Mesenchymal stem cell (in vitro differentiated cells and primary cell): ENCODE measurements around the gene CDH4.

Experiments
- DNase-seq: peaks from one replicate; pipeline ENCODE4 v3.0.0-alpha.2; 2013
- H2AFZ ChIP-seq: one replicate; pipeline ENCODE4 v1.6.1; 2013; ENCODE audit warnings: low read depth, mild to moderate bottlenecking, control low read depth, inconsistent platforms, low read length, moderate library complexity
- H2AK5ac ChIP-seq: 2 replicates; pipeline ENCODE4 v1.6.1; 2013; ENCODE audit warnings: low read length, moderate library complexity, mild to moderate bottlenecking, inconsistent platforms; ENCODE audit not compliant: severe bottlenecking
- H2BK120ac ChIP-seq: one replicate; pipeline ENCODE4 v1.6.1; 2013; ENCODE audit warnings: low read depth, mild to moderate bottlenecking, inconsistent platforms, low read length, moderate library complexity
- H2BK12ac ChIP-seq, 2 experiments: one replicate each; pipeline ENCODE4 v1.6.1; 2013; ENCODE audit warnings: inconsistent platforms in 2 of 2, low read length in 2 of 2, mild to moderate bottlenecking in 2 of 2, moderate library complexity in 2 of 2, control low read depth in 1 of 2
- H2BK15ac ChIP-seq: one replicate; pipeline ENCODE4 v1.6.1; 2013; ENCODE audit warnings: mild to moderate bottlenecking, low read depth, inconsistent platforms; ENCODE audit not compliant: poor library complexity, severe bottlenecking
- H2BK5ac ChIP-seq: 2 replicates; pipeline ENCODE4 v1.6.1; 2013; ENCODE audit warnings: low read depth, mild to moderate bottlenecking, low read length, control low read depth, inconsistent platforms; ENCODE audit not compliant: poor library complexity, severe bottlenecking
- H3K14ac ChIP-seq, 2 experiments: one replicate each; pipeline ENCODE4 v1.6.1; 2013; ENCODE audit warnings: inconsistent platforms in 2 of 2, low read length in 2 of 2, control low read depth in 1 of 2, mild to moderate bottlenecking in 1 of 2, moderate library complexity in 1 of 2
- H3K18ac ChIP-seq, 2 experiments: one replicate each; pipeline ENCODE4 v1.6.1; 2013; ENCODE audit warnings: inconsistent platforms in 2 of 2, low read length in 2 of 2, control low read depth in 1 of 2, low read depth in 1 of 2, mild to moderate bottlenecking in 1 of 2
- H3K23ac ChIP-seq, 2 experiments: one replicate each; pipeline ENCODE4 v1.6.1; 2013; ENCODE audit warnings: inconsistent platforms in 2 of 2, low read length in 2 of 2, mild to moderate bottlenecking in 2 of 2, moderate library complexity in 2 of 2, control low read depth in 1 of 2
- H3K27ac ChIP-seq: 2 replicates; pipeline ENCODE4 v1.5.1; 2013; ENCODE audit warnings: mild to moderate bottlenecking, moderate library complexity, low read length, control low read depth, inconsistent platforms; ENCODE audit not compliant: poor library complexity, severe bottlenecking
- H3K27me3 ChIP-seq, 2 experiments: 2 replicates each; pipeline versions ENCODE4 v1.6.1 to v1.7.0; 2013; ENCODE audit warnings: low read length in 2 of 2, mild to moderate bottlenecking in 2 of 2, moderate library complexity in 2 of 2, control low read depth in 1 of 2, inconsistent platforms in 1 of 2; ENCODE audit not compliant: control insufficient read depth in 1 of 2, insufficient read depth in 1 of 2
- H3K36me3 ChIP-seq, 2 experiments: 2 replicates each; pipeline versions ENCODE4 v1.6.1 to v1.7.0; 2013; ENCODE audit warnings: low read length in 2 of 2, control low read depth in 1 of 2, inconsistent platforms in 1 of 2, low read depth in 1 of 2, mild to moderate bottlenecking in 1 of 2; ENCODE audit not compliant: insufficient read depth in 2 of 2, control insufficient read depth in 1 of 2
- H3K4ac ChIP-seq, 2 experiments: one replicate each; pipeline ENCODE4 v1.6.1; 2013; ENCODE audit warnings: inconsistent platforms in 2 of 2, low read length in 2 of 2, mild to moderate bottlenecking in 2 of 2, moderate library complexity in 2 of 2, control low read depth in 1 of 2, low read depth in 1 of 2
- H3K4me1 ChIP-seq: 2 replicates; pipeline ENCODE4 v1.6.1; 2013; ENCODE audit warnings: low read depth, low read length, control low read depth; ENCODE audit not compliant: control insufficient read depth, insufficient read depth
- H3K4me2 ChIP-seq: 2 replicates; pipeline ENCODE4 v1.6.1; 2013; ENCODE audit warnings: low read length, mild to moderate bottlenecking, inconsistent platforms; ENCODE audit not compliant: poor library complexity, severe bottlenecking
- H3K4me3 ChIP-seq, 2 experiments: 2 replicates each; pipeline versions ENCODE4 v1.5.1 to v1.7.0; 2013; ENCODE audit warnings: low read length in 2 of 2, mild to moderate bottlenecking in 2 of 2, control low read depth in 1 of 2, low read depth in 1 of 2; ENCODE audit not compliant: insufficient read depth in 1 of 2
- H3K79me1 ChIP-seq: replicated peaks from 2 replicates; pipeline ENCODE4 v1.6.1; 2013; ENCODE audit warnings: mild to moderate bottlenecking, control low read depth, low read length, inconsistent platforms; ENCODE audit not compliant: poor library complexity, severe bottlenecking
- H3K9ac ChIP-seq: 2 replicates; pipeline ENCODE4 v1.7.0; 2013; ENCODE audit warnings: mild to moderate bottlenecking, low read length, moderate library complexity
- H3K9me3 ChIP-seq: 2 replicates; pipeline ENCODE4 v1.7.0; 2013; ENCODE audit warnings: mild to moderate bottlenecking, low read length; ENCODE audit not compliant: control insufficient read depth
- H4K8ac ChIP-seq: one replicate; pipeline ENCODE4 v1.6.1; 2013; ENCODE audit warnings: inconsistent platforms, mild to moderate bottlenecking, low read length, moderate library complexity
- H4K91ac ChIP-seq: one replicate; pipeline ENCODE4 v1.6.1; 2013; ENCODE audit warnings: mild to moderate bottlenecking, low read length, inconsistent platforms
- WGBS: methylation state at CpG from one replicate; pipeline ENCODE4 v1.1.7; 2013; ENCODE audit warnings: mixed read lengths; 5-methylcytosine and 5-hydroxymethylcytosine counted together

The CDH4 gene

GRCh38 chr20:61869750-61870507, 617.9 kb downstream of the CDH4 start:
- Histone ChIP-seq H3K23ac (no peak overlapping the region), H3K4me3 (no peak overlapping the region), H2BK120ac (no peak overlapping the region), H3K36me3 (peaks cover 0 to 9% of the 10 kb centered on the region in 2 experiments), H3K27ac (no peak overlapping the region), H3K9me3 (peaks cover 9% of the 10 kb centered on the region), H2AK5ac (no peak overlapping the region), H3K18ac (no peak overlapping the region), H4K8ac (no peak overlapping the region), H3K4ac (no peak overlapping the region), H2AFZ (no peak overlapping the region), H3K79me1 (no peaks in the 10 kb centered on the region), H2BK12ac (no peak overlapping the region), H3K4me1 (peaks cover 2% of the 10 kb centered on the region), H3K14ac (no peak overlapping the region), H2BK5ac (no peak overlapping the region), H3K9ac (no peak overlapping the region), H3K4me2 (no peak overlapping the region), H3K27me3 (peaks cover 0 to 23% of the 10 kb centered on the region in 2 experiments), H2BK15ac (no peak overlapping the region), H4K91ac (no peak overlapping the region)
- DNase-seq: no peak
- WGBS: 84% methylated on average over 24 of the region's 24 CpGs

GRCh38 chr20:61871160-61871559, 619.1 kb downstream of the CDH4 start:
- H3K27me3 ChIP-seq: peaks cover 0 to 14% of the 10 kb centered on the region in 2 experiments
- no peak overlapping the region for H4K91ac ChIP-seq
- H3K14ac ChIP-seq: no peak overlapping the region
- peaks cover 9% of the 10 kb centered on the region for H3K9me3 ChIP-seq
- H3K18ac ChIP-seq: no peak overlapping the region
- no peak overlapping the region for H2BK12ac ChIP-seq
- H2BK5ac ChIP-seq: no peak overlapping the region
- H3K4me3 ChIP-seq: no peak overlapping the region
- no peak overlapping the region for H3K23ac ChIP-seq
- 86% methylated on average over 6 of the region's 6 CpGs for WGBS
- no peak overlapping the region for H2BK15ac ChIP-seq
- H4K8ac ChIP-seq: no peak overlapping the region
- no peak overlapping the region for H3K9ac ChIP-seq
- peaks cover 2% of the 10 kb centered on the region for H3K4me1 ChIP-seq
- no peak overlapping the region for H2BK120ac ChIP-seq
- peaks cover 0 to 9% of the 10 kb centered on the region in 2 experiments for H3K36me3 ChIP-seq
- H3K79me1 ChIP-seq: no peaks in the 10 kb centered on the region
- no peak for DNase-seq
- H3K4ac ChIP-seq: no peak overlapping the region
- no peak overlapping the region for H2AK5ac ChIP-seq
- no peak overlapping the region for H3K4me2 ChIP-seq
- no peak overlapping the region for H3K27ac ChIP-seq
- H2AFZ ChIP-seq: no peak overlapping the region

GRCh38 chr20:61871913-61872312, 619.9 kb downstream of the CDH4 start:
- no peaks in the 10 kb centered on the region for H3K79me1 ChIP-seq
- no peak overlapping the region for H2BK12ac ChIP-seq
- no peak overlapping the region for H3K9ac ChIP-seq
- H2BK120ac ChIP-seq: no peak overlapping the region
- H4K91ac ChIP-seq: no peak overlapping the region
- peaks cover 9% of the 10 kb centered on the region for H3K9me3 ChIP-seq
- H3K4me3 ChIP-seq: no peak overlapping the region
- peaks cover 0 to 9% of the 10 kb centered on the region in 2 experiments for H3K36me3 ChIP-seq
- no peak for DNase-seq
- no peak overlapping the region for H2AFZ ChIP-seq
- no peak overlapping the region for H3K14ac ChIP-seq
- H3K23ac ChIP-seq: no peak overlapping the region
- H3K4me1 ChIP-seq: peaks cover 2% of the 10 kb centered on the region
- no peak overlapping the region for H4K8ac ChIP-seq
- no peak overlapping the region for H3K4me2 ChIP-seq
- no peak overlapping the region for H2BK5ac ChIP-seq
- no peak overlapping the region for H3K27ac ChIP-seq
- no peak overlapping the region for H2BK15ac ChIP-seq
- no peak overlapping the region for H3K4ac ChIP-seq
- no peak overlapping the region for H2AK5ac ChIP-seq
- peaks cover 0 to 8% of the 10 kb centered on the region in 2 experiments for H3K27me3 ChIP-seq
- H3K18ac ChIP-seq: no peak overlapping the region
- WGBS: 87% methylated on average over 8 of the region's 8 CpGs

GRCh38 chr20:61872371-61872900, 620.4 kb downstream of the CDH4 start:
- Histone ChIP-seq H2BK15ac (no peak overlapping the region), H3K4ac (no peak overlapping the region), H3K27ac (no peak overlapping the region), H3K23ac (no peak overlapping the region), H4K91ac (no peak overlapping the region), H3K14ac (no peak overlapping the region), H2BK5ac (no peak overlapping the region), H3K79me1 (no peaks in the 10 kb centered on the region), H3K27me3 (peaks cover 0 to 4% of the 10 kb centered on the region in 2 experiments), H2AFZ (no peak overlapping the region), H3K9me3 (peaks cover 9% of the 10 kb centered on the region), H3K9ac (no peak overlapping the region), H3K4me3 (no peak overlapping the region), H4K8ac (no peak overlapping the region), H2BK12ac (no peak overlapping the region), H3K4me2 (no peak overlapping the region), H2BK120ac (no peak overlapping the region), H3K18ac (no peak overlapping the region), H3K4me1 (peaks cover 2% of the 10 kb centered on the region), H2AK5ac (no peak overlapping the region), H3K36me3 (peaks cover 0 to 9% of the 10 kb centered on the region in 2 experiments)
- no peak for DNase-seq
- 91% methylated on average over 20 of the region's 20 CpGs for WGBS
